HG02852 (cell line): ENCODE measurements around the gene USP17L17.
"Not testable (repeated sequence)": the region's sequence is repeated elsewhere in the genome, so short reads cannot be mapped to it uniquely, and the experiment has no call there.

Experiments
- ATAC-seq: cut with Tn5 transposase; IDR thresholded peaks from one replicate; pipeline ENCODE4 v1.9.1; 2021; ENCODE audit warnings: mild to moderate bottlenecking, moderate library complexity; ENCODE audit not compliant: unreplicated experiment

USP17L17 gene, protein sequence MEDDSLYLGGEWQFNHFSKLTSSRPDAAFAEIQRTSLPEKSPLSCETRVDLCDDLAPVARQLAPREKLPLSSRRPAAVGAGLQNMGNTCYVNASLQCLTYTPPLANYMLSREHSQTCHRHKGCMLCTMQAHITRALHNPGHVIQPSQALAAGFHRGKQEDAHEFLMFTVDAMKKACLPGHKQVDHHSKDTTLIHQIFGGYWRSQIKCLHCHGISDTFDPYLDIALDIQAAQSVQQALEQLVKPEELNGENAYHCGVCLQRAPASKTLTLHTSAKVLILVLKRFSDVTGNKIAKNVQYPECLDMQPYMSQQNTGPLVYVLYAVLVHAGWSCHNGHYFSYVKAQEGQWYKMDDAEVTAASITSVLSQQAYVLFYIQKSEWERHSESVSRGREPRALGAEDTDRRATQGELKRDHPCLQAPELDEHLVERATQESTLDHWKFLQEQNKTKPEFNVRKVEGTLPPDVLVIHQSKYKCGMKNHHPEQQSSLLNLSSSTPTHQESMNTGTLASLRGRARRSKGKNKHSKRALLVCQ

DNA sequence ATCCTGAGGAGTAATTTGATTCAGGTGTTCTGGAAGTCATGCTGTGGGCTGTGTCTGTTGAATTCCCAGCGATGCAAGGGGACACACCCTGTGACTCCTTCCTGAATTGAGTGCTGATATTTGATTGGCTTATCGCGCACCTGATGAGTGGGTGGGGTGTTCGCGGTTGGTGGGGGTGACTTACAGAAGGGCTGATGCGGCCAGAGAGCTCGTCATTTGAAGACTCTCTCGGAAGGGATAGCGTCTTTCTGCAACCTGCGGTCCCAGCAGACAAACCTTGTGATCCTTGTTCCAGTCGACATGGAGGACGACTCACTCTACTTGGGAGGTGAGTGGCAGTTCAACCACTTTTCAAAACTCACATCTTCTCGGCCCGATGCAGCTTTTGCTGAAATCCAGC is at the start of gene USP17L17:
Gene USP17L17 (plus strand): TSS at position 301 of the 400 bp plus-strand sequence. CDS start 0 bp downstream, at position 301.
- not testable (repeated sequence) for ATAC-seq

DNA sequence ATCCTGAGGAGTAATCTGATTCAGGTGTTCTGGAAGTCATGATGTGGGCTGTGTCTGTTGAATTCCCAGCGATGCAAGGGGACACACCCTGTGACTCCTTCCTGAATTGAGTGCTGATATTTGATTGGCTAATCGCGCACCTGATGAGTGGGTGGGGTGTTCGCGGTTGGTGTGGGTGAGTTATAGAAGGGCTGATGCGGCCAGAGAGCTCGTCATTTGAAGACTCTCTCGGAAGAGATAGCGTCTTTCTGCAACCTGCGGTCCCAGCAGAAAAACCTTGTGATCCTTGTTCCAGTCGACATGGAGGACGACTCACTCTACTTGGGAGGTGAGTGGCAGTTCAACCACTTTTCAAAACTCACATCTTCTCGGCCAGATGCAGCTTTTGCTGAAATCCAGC is 33.3 kb upstream of the USP17L17 start, which contains the start of gene USP17L10:
Gene USP17L10 (plus strand): TSS at position 301 of the 400 bp plus-strand sequence. CDS start 0 bp downstream, at position 301.
- not testable (repeated sequence) for ATAC-seq

DNA sequence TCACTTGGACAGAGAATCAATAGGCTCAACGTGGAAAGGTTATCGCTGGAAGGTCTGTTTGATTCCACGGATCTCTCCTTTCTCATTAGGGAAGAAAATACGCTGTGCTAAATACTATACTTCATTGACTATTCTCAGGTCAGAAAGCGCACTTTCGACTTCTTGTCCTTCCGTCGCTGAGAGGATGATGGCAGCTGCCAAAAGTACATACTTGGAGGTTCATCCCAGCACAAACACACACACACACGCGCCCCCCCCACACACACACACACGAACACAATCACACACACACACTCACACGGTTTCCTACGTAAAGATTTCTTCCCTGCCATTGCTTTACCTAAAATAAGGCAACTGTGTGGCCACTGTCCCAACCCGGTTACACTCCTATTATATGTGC is 29.0 kb upstream of the USP17L17 start:
- not testable (repeated sequence) for ATAC-seq

DNA sequence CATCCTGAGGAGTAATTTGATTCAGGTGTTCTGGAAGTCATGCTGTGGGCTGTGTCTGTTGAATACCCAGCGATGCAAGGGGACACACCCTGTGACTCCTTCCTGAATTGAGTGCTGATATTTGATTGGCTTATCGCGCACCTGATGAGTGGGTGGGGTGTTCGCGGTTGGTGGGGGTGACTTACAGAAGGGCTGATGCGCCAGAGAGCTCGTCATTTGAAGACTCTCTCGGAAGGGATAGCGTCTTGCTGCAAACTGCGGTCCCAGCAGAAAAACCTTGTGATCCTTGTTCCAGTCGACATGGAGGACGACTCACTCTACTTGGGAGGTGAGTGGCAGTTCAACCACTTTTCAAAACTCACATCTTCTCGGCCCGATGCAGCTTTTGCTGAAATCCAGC is 28.6 kb upstream of the USP17L17 start, which contains the start of gene USP17L11:
Gene USP17L11 (plus strand): TSS at position 301 of the 400 bp plus-strand sequence. CDS start 0 bp downstream, at position 301.
- not testable (repeated sequence) for ATAC-seq

DNA sequence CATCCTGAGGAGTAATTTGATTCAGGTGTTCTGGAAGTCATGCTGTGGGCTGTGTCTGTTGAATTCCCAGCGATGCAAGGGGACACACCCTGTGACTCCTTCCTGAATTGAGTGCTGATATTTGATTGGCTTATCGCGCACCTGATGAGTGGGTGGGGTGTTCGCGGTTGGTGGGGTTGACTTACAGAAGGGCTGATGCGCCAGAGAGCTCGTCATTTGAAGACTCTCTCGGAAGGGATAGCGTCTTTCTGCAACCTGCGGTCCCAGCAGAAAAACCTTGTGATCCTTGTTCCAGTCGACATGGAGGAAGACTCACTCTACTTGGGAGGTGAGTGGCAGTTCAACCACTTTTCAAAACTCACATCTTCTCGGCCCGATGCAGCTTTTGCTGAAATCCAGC is 23.8 kb upstream of the USP17L17 start, which contains the start of gene USP17L12:
Gene USP17L12 (plus strand): TSS at position 301 of the 400 bp plus-strand sequence. CDS start 0 bp downstream, at position 301.
- not testable (repeated sequence) for ATAC-seq

DNA sequence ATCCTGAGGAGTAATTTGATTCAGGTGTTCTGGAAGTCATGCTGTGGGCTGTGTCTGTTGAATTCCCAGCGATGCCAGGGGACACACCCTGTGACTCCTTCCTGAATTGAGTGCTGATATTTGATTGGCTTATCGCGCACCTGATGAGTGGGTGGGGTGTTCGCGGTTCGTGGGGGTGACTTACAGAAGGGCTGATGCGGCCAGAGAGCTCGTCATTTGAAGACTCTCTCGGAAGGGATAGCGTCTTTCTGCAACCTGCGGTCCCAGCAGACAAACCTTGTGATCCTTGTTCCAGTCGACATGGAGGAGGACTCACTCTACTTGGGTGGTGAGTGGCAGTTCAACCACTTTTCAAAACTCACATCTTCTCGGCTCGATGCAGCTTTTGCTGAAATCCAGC is 19.1 kb upstream of the USP17L17 start, which contains the start of gene USP17L13:
Gene USP17L13 (plus strand): TSS at position 301 of the 400 bp plus-strand sequence. CDS start 0 bp downstream, at position 301.
- ATAC-seq: not testable (repeated sequence)

DNA sequence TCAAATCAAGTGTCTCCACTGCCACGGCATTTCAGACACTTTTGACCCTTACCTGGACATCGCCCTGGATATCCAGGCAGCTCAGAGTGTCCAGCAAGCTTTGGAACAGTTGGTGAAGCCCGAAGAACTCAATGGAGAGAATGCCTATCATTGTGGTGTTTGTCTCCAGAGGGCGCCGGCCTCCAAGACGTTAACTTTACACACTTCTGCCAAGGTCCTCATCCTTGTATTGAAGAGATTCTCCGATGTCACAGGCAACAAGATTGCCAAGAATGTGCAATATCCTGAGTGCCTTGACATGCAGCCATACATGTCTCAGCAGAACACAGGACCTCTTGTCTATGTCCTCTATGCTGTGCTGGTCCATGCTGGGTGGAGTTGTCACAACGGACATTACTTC is 13.4 kb upstream of the USP17L17 start:
- ATAC-seq: not testable (repeated sequence)

DNA sequence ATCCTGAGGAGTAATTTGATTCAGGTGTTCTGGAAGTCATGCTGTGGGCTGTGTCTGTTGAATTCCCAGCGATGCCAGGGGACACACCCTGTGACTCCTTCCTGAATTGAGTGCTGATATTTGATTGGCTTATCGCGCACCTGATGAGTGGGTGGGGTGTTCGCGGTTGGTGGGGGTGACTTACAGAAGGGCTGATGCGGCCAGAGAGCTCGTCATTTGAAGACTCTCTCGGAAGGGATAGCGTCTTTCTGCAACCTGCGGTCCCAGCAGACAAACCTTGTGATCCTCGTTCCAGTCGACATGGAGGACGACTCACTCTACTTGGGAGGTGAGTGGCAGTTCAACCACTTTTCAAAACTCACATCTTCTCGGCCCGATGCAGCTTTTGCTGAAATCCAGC is 9.6 kb upstream of the USP17L17 start, which contains the start of gene USP17L15:
Gene USP17L15 (plus strand): TSS at position 301 of the 400 bp plus-strand sequence. CDS start 0 bp downstream, at position 301.
- ATAC-seq: not testable (repeated sequence)

DNA sequence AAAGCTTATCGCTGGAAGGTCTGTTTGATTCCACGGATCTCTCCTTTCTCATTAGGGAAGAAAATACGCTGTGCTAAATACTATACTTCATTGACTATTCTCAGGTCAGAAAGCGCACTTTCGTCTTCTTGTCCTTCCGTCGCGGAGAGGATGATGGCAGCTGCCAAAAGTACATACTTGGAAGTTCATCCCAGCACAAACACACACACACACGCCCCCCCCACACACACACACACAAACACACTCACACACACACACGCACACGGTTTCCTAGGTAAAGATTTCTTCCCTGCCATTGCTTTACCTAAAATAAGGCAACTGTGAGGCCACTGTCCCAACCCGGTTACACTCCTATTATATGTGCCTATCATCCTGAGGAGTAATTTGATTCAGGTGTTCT is 5.2 kb upstream of the USP17L17 start:
- not testable (repeated sequence) for ATAC-seq

DNA sequence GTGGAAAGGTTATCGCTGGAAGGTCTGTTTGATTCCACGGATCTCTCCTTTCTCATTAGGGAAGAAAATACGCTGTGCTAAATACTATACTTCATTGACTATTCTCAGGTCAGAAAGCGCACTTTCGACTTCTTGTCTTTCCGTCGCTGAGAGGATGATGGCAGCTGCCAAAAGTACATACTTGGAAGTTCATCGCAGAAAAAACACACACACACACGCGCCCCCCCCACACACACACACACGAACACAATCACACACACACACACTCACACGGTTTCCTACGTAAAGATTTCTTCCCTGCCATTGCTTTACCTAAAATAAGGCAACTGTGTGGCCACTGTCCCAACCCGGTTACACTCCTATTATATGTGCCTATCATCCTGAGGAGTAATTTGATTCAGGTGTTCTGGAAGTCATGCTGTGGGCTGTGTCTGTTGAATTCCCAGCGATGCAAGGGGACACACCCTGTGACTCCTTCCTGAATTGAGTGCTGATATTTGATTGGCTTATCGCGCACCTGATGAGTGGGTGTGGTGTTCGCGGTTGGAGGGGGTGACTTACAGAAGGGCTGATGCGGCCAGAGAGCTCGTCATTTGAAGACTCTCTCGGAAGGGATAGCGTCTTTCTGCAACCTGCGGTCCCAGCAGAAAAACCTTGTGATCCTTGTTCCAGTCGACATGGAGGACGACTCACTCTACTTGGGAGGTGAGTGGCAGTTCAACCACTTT is 4.4 kb downstream of the USP17L17 start, which contains the start of gene USP17L18:
Gene USP17L18 (plus strand): TSS at position 678 of the 728 bp plus-strand sequence. CDS start 0 bp downstream, at position 678.
- ATAC-seq: not testable (repeated sequence)

DNA sequence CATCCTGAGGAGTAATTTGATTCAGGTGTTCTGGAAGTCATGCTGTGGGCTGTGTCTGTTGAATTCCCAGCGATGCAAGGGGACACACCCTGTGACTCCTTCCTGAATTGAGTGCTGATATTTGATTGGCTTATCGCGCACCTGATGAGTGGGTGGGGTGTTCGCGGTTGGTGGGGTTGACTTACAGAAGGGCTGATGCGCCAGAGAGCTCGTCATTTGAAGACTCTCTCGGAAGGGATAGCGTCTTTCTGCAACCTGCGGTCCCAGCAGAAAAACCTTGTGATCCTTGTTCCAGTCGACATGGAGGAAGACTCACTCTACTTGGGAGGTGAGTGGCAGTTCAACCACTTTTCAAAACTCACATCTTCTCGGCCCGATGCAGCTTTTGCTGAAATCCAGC is 9.4 kb downstream of the USP17L17 start, which contains the start of gene USP17L19:
Gene USP17L19 (plus strand): TSS at position 301 of the 400 bp plus-strand sequence. CDS start 0 bp downstream, at position 301.
- ATAC-seq: not testable (repeated sequence)

DNA sequence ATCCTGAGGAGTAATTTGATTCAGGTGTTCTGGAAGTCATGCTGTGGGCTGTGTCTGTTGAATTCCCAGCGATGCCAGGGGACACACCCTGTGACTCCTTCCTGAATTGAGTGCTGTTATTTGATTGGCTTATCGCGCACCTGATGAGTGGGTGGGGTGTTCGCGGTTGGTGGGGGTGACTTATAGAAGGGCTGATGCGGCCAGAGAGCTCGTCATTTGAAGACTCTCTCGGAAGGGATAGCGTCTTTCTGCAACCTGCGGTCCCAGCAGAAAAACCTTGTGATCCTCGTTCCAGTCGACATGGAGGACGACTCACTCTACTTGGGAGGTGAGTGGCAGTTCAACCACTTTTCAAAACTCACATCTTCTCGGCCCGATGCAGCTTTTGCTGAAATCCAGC is 14.1 kb downstream of the USP17L17 start, which contains the start of gene USP17L20:
Gene USP17L20 (plus strand): TSS at position 301 of the 400 bp plus-strand sequence. CDS start 0 bp downstream, at position 301.
- not testable (repeated sequence) for ATAC-seq

DNA sequence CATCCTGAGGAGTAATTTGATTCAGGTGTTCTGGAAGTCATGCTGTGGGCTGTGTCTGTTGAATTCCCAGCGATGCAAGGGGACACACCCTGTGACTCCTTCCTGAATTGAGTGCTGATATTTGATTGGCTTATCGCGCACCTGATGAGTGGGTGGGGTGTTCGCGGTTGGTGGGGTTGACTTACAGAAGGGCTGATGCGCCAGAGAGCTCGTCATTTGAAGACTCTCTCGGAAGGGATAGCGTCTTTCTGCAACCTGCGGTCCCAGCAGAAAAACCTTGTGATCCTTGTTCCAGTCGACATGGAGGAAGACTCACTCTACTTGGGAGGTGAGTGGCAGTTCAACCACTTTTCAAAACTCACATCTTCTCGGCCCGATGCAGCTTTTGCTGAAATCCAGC is 18.9 kb downstream of the USP17L17 start, which contains the start of gene USP17L21:
Gene USP17L21 (plus strand): TSS at position 301 of the 400 bp plus-strand sequence. CDS start 0 bp downstream, at position 301.
- not testable (repeated sequence) for ATAC-seq

DNA sequence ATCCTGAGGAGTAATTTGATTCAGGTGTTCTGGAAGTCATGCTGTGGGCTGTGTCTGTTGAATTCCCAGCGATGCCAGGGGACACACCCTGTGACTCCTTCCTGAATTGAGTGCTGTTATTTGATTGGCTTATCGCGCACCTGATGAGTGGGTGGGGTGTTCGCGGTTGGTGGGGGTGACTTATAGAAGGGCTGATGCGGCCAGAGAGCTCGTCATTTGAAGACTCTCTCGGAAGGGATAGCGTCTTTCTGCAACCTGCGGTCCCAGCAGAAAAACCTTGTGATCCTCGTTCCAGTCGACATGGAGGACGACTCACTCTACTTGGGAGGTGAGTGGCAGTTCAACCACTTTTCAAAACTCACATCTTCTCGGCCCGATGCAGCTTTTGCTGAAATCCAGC is 23.6 kb downstream of the USP17L17 start, which contains the start of gene USP17L22:
Gene USP17L22 (plus strand): TSS at position 301 of the 400 bp plus-strand sequence. CDS start 0 bp downstream, at position 301.
- ATAC-seq: not testable (repeated sequence)

DNA sequence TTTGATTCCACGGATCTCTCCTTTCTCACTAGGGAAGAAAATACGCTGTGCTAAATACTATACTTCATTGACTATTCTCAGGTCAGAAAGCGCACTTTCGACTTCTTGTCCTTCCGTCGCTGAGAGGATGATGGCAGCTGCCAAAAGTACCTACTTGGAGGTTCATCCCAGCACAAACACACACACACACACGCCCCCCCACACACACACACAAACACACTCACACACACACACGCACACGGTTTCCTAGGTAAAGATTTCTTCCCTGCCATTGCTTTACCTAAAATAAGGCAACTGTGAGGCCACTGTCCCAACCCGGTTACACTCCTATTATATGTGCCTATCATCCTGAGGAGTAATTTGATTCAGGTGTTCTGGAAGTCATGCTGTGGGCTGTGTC is 28.0 kb downstream of the USP17L17 start:
- not testable (repeated sequence) for ATAC-seq
